Activated CD8-positive, alpha-beta memory T cell treated with anti-CD3 and anti-CD28 coated beads, Interleukin-2, amount 50 U/mL, for 1 hour (primary cell): ENCODE data around the gene STOX1.
"Not testable (repeated sequence)": the region's sequence is repeated elsewhere in the genome, so short reads cannot be mapped to it uniquely, and the experiment has no call there.

Experiments
- DNase-seq: peaks from one replicate; pipeline ENCODE4 v3.0.0-alpha.2; 2020; ENCODE audit errors: extremely low read depth

Gene STOX1

DNA sequence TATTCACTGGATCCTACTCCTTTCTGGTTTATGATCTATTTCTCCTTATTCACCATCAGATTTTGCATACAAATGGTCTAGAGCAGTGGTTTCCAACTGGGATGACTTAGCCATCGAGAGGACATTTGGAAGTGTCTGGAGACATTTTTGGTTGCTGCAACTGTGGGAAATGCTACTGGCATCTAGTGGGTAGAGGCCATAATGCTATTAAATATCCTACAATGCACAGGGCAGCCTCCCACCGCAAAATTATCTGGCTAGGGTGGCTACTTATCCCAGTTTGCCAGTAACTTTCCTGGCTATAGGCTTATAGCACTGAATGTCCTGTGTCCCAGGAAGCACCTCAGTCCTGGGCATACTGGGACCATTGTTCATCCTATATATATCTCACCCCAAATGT lies 52.3 kb downstream of the STOX1 start:
- DNase-seq = no peak

DNA sequence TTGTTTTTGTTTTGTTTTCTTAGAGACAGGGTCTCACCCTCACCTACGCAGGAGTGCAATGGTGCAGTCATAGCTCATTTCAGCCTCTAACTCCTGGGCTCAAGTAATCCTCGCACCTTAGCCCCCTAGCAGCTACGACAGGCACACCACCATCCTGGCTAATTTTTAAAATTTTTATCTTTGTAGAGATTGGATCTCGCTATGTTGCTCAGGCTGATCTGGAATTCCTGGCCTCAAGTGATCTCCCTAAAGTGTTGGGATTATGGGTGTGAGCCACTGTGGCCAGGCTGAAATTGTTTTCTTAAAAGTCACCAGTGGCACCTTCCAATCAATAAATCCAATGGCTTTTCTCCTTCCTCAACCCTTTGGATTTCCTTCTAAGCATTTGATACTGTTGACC lies 52.9 kb downstream of the STOX1 start:
- DNase-seq = no peak

DNA sequence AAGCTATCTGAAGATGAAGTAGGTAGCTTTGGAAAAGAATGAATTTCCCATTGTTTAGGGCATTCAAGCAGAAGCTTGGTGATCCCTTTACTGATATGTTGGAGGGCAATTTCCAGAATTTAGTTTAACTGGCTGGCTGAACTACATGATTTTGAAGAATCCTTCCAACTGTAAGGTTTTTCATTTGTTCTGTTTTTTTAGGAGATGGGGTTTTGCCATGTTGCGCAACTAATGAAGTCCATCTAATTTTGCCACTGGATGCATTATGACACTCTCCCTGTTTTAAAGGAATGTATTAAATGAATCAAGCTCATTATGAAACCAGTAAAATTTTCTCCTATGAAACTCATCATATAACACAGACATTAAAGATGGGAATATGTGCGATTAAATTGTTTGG lies 67.7 kb downstream of the STOX1 start:
- DNase-seq = no peak

DNA sequence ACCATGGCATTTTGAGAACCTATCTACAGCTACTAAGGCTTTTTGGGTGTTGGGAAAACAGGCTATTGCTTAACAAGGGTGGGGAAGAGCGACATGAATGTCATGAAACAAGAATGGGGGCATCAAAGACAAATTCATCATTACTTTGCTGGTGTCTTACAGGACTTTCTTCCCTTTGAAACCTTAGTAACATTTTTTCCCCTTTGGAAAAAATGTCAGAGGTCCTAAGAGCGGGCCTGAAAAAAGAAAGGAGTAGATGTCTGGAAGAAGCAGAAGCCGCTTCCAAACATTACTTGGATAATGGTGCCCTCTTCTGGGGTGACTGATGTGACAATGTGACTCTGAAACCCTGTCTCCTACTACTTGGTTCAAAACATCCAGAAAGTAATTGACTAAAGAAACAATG lies 70.0 kb downstream of the STOX1 start:
- no peak for DNase-seq

DNA sequence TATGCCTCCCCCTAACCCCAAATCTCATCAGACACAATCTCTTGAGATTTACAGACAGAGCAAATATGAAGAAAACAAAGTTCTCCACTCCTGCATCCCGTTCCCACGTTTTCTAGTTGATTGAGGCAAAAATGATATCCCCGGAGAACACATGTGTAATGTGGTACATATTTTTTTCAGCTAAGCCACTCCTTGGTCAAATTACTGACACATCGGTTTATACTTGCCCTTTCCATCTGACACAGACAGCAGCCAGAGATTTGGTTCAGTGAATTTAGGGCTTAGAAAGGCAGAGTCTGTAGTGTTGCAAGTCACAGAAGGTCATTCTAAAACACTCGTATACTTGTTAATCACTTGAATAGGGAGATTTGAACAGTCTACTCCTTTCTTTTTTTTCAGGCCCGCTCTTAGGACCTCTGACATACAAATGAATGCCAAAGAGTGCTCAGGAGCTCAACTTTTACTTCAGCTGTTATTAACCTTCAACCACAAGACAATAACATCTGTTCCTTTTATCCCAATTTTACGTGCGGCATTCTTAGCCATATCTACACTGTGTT lies 71.9 kb downstream of the STOX1 start:
- DNase-seq = no peak

DNA sequence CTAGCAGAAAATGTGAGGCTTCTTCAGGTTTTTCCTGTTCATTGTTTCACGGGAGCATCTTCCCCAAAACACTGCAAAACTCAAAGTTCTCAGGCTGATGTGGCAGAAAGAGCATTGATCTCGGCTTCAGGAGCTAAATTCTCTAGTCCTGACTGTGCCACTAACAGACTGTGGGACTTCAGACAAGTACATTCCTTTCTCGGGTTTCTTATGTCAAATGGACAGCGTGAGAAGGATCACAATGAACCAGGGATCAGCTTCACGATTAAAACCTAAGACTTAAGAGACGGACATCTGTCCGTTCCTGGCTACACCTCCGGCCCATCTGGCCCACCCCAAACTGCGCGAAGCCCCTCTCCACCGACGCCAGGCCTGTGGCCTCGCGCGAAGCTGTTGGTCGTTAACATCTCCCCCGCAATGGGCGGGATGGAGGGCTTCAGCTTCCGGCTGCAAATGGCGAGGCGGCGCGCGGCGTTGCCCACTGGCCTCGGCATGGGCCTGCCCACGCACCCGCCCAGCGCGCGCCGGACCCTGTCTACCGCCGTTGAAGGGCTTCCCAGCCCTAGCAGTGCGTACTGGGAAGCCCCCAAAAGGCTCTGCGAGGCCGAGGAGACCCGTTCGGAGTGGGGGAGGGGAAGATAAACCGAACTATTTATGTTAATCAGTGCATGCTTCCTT lies 73.2 kb downstream of the STOX1 start:
- no peak for DNase-seq

DNA sequence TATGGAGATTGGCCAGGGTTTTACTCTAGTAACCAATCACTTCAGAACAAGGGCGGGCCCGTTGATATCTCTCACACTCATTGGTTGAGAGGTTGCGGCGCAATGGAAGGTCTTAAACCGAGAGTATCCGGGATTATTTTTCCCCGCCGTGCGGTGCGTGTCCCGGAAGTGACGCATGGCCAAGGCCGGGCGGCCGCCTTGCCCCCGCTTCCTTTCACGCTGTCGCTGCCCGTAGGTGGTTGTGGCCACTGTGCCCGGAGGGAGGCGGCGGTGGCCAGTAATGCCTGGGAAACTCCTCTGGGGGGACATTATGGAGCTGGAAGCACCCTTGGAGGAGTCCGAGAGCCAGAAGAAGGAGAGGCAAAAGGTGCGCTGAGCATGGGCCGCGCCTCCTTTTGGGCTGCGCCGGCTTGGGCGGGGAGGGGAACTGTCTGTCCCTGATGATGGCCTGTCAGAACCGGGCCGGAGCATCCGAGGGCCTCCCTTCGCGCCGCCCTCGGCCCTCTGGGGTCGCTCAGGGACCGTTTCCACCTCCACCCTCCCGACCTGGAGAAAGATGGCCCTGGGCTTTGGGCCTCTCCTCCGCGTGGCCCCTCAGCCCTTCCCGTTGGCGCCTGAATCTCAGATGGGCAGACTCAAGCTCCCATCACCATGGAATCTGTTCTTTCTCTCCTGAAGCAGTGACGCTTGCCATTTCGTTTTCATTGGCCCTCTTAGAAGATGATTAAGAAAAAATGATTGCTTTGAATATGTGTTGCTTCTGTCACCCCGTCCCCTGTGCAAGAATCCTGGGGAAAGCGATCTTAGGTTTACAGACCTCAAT lies 74.0 kb downstream of the STOX1 start, which contains the start of gene DDX50:
Gene DDX50, plus strand, starts transcription at position 211 of the 823 bp plus-strand sequence. Its CDS starts 70 bp downstream, at position 281.
- peak; percentile 96 for DNase-seq

DNA sequence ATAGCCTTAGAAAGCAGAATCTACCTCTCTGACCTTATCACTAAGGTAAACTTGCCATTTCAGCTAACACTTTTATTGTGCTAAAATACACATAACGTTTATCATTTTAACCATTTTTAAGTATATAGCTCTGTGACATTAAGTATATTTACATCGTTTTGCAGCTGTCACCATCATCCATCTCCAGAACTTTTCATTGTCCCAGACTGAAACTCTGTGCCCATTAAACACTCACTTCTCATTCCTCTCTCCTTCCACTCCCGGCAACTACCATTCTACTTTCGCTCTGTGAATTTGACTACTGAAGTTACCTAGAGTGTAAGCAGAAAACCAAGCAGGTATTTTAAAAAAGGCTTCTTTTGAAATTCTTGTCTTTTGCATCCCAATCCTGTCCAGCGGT lies 75.1 kb downstream of the STOX1 start:
- no peak for DNase-seq

DNA sequence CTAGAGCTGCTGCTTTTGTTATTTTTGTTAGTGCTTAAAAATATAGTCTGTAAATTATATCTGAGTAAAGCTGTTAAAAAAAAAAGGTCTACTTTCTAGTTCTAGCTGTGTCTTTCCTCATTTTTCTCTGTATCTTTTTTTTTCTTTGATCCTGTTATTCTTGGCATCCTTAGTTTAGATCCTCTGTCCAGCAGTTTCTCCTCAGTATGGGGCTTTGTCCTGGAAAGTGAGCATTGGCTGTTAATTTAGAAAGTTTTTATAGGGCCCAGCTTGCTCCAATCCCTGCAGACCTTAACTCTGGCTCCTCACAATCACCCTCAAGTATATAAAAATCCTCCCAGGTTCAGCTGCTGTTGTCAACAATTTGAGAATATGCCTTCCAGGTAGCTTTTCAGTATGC lies 97.3 kb downstream of the STOX1 start:
- DNase-seq = no peak

DNA sequence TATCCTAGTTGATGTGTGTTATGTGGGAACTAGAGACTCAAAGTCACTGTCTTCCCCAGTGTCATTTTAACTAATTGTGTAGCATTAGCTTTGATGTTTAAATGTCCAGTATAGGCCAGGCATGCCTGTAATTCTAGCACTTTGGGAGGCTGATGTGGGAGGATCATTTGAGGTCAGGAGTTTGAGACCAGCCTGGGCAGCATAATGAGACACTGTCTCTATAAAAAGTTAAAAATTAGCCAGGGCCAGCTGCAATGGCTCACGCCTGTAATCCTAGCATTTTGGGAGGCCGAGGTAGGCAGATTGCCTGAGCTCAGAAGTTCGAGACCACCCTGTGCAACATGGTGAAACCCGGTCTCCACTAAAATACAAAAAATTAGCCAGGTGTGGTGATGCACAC lies 98.2 kb downstream of the STOX1 start:
- no peak for DNase-seq

DNA sequence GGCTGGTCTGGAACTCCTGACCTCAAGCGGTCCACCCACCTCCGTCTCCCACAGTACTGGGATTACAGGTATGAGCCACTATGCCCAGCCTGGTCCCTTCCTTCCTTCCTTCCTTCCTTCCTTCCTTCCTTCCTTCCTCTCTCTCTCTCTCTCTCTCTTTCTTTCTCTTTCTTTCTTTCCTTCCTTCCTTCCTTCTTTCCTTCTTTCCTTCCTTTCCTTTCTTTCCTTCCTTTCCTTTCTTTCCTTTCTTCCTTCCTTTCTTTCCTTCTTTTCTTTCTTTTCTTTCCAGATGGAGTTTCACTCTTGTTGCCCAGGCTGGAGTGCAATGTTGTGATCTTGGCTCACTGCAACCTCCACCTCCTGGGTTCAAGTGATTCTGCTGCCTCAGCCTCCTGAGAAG lies 101.8 kb downstream of the STOX1 start:
- not testable (repeated sequence) for DNase-seq

DNA sequence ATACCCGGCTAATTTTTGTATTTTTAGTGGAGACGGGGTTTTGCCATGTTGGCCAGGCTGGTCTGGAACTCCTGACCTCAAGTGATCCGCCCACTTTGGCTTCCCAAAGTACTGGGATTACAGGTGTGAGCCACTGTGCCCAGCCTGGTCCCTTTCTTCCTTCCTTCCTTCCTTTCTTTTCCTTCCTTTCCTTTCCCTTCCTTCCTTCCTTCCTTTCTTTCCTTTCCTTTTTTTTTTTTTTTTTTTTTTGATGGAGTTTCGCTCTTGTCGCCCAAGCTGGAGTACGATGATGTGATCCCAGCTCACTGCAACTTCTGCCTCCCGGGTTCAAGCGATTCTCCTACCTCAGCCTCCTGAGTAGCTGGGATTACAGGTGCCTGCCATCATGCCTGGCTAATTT lies 102.6 kb downstream of the STOX1 start:
- DNase-seq = not testable (repeated sequence)

DNA sequence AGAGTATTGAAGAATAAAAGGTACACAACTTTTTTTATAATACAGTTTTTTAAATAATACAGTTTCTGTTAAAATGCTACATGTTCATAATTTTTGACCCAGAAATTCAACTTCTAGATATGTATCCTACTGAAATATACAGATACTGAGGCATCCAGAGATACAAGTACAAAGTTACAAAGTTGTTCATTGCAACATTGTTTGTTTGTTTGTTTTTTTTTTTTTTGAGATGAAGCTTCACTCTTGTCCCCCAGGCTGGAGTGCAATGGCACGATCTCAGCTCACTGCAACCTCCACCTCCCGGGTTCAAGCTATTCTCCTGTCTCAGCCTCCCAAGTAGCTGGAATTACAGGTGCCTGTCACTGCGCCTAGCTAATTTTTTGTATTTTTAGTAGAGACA lies 105.5 kb downstream of the STOX1 start:
- DNase-seq = not testable (repeated sequence)

DNA sequence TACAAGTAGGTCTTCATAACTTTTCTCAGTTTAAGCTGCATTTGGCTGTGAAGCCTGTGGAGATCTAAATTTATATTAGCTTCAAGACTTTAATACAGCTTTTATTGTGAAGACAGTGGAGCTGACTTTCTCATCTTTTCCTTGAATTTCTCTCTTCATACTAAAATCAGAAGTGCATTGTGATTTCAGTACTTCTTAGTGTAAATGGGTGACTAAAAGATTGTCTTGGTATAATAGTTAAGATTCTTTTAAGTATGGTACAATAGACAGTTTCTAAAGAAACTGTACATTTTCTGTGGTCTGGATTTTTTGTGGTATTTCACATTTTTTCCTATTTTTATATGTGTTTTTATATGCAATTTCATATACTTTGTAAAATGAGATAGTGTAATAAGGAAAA lies 107.7 kb downstream of the STOX1 start:
- no peak for DNase-seq

DNA sequence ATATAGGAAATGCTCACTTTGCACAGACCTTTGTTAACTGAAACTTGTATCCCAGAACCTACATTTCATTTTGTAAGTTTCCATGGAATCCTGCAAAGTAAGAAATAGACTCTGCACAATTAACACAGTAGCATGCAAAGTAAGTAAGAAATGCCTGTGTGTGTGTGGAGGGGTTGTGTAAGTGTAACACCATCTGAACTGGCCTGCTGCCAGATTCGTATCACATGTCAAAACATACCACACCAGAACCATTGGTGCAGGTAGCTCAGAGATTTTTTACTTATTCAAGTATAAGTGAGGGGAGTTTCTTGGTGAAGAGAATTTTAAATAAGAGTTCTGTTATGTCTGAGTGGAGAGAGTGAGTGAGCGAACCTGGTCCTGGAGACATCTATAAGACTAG lies 110.8 kb downstream of the STOX1 start:
- DNase-seq = no peak

DNA sequence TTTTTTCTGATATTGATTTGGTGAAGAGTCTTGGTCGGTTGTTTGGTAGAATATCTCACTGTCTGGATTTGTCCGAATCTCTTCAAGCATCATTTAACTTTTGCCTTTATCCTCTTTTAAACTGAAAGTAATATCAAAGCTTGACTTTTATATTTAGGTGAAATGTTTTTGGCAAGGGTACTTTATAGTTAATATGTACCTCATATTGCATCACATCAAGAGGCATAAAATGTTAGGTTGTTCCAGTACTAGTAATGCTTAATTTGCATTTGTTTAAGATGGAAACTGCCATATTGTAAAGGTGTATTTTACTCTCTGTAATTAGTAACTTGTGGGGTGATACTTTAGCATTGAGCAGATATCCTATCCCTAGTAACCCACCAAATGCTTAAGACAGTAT lies 111.6 kb downstream of the STOX1 start:
- no peak for DNase-seq

DNA sequence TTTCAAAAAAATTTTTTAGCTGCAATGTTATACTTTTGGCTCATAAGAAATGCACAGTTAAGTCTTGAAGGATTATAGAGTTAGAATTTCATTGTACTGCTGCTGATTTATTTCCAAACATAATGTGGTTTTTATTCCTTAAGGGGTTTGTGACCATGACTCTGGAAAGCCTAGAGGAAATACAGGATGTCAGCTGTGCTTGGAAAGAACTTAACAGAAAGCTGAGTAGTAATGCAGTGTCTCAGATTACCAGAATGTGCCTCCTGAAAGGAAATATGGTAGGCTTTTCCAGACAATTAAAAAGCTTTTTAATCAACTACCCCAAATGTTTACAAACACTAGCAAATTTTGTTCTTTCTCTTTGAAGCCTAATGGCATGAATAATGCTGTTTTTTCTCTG lies 113.6 kb downstream of the STOX1 start:
- DNase-seq = not testable (repeated sequence)
